CD14-positive monocyte (primary cell): ENCODE data around the gene SRSF8. TPM values are rescaled to one million over a fixed set of nuclear protein-coding genes. Genes with fewer than 3 reads are reported as not detected.
A peak's percentile ranks its signal among the peaks of the same experiment; 100 is the strongest.
"Not testable (repeated sequence)": the region's sequence is repeated elsewhere in the genome, so short reads cannot be mapped to it uniquely, and the experiment has no call there.

Experiments used
- DNase-seq, 3 donors: peaks; one replicate each; pipeline ENCODE4 v3.0.0-alpha.2; 2011 to 2022
- H2AFZ ChIP-seq: 2 replicates; pipeline ENCODE4 v1.6.0; 2012; ENCODE audit warnings: mild to moderate bottlenecking, low read depth, low read length, inconsistent platforms; ENCODE audit not compliant: insufficient read depth, poor library complexity, severe bottlenecking
- H3K27ac ChIP-seq, 2 donors: 1 replicate in 1 of 2; 2 replicates in 1 of 2; pipeline ENCODE4 v1.5.1; 2012 to 2013; ENCODE audit warnings: low read length in 2 of 2, control low read depth in 1 of 2, inconsistent platforms in 1 of 2, low read depth in 1 of 2, mild to moderate bottlenecking in 1 of 2
- H3K27me3 ChIP-seq, 2 donors: one replicate each; pipeline versions ENCODE4 v1.6.0 to v1.6.1; 2011 to 2013; ENCODE audit warnings: low read length in 2 of 2; ENCODE audit not compliant: control insufficient read depth in 2 of 2, insufficient read depth in 2 of 2
- H3K36me3 ChIP-seq, 2 donors: replicated peaks in 1 of 2; 1 replicate in 1 of 2; 2 replicates in 1 of 2; pipeline versions ENCODE4 v1.5.1 to v1.6.1; 2012 to 2013; ENCODE audit warnings: low read length in 2 of 2, control low read depth in 1 of 2, inconsistent platforms in 1 of 2, mild to moderate bottlenecking in 1 of 2; ENCODE audit not compliant: insufficient read depth in 2 of 2, control insufficient read depth in 1 of 2
- H3K4me1 ChIP-seq, 2 donors: 1 replicate in 1 of 2; 2 replicates in 1 of 2; pipeline versions ENCODE4 v1.5.1 to v1.6.1; 2012 to 2013; ENCODE audit warnings: low read length in 2 of 2, control low read depth in 1 of 2, inconsistent platforms in 1 of 2, mild to moderate bottlenecking in 1 of 2, moderate library complexity in 1 of 2; ENCODE audit not compliant: insufficient read depth in 2 of 2, control insufficient read depth in 1 of 2
- H3K4me2 ChIP-seq: replicated peaks from 2 replicates; pipeline ENCODE3; 2012; ENCODE audit warnings: low read length, moderate library complexity, mild to moderate bottlenecking; ENCODE audit not compliant: poor library complexity, severe bottlenecking; ENCODE audit errors: extremely low read depth
- H3K4me3 ChIP-seq, 3 experiments: fragments of 200-600 bp in 1 of 3; sonication (generic) in 1 of 3; replicated peaks in 1 of 3; 1 replicate in 2 of 3; 2 replicates in 1 of 3; pipeline ENCODE4 v1.5.1; 2011 to 2013; ENCODE audit warnings: low read length in 3 of 3, mild to moderate bottlenecking in 3 of 3, control low read depth in 2 of 3, low read depth in 2 of 3, inconsistent platforms in 1 of 3, moderate library complexity in 1 of 3
- H3K79me2 ChIP-seq: 2 replicates; pipeline ENCODE4 v1.6.0; 2012; ENCODE audit warnings: mild to moderate bottlenecking, control low read depth, inconsistent platforms, low read length, moderate library complexity; ENCODE audit not compliant: insufficient read depth
- H3K9ac ChIP-seq: 2 replicates; pipeline ENCODE4 v1.6.0; 2017; ENCODE audit warnings: low read length, mild to moderate bottlenecking; ENCODE audit not compliant: insufficient read depth, poor library complexity, severe bottlenecking
- H3K9me3 ChIP-seq, 2 donors: replicated peaks in 1 of 2; 1 replicate in 1 of 2; 2 replicates in 1 of 2; pipeline versions ENCODE4 v1.5.1 to v1.6.1; 2012 to 2013; ENCODE audit warnings: low read length in 2 of 2, control low read depth in 1 of 2; ENCODE audit not compliant: control insufficient read depth in 1 of 2, insufficient read depth in 1 of 2
- H4K20me1 ChIP-seq: 2 replicates; pipeline ENCODE4 v1.6.0; 2012; ENCODE audit warnings: mild to moderate bottlenecking, low read length, control low read depth, moderate library complexity; ENCODE audit not compliant: insufficient read depth
- H3K27ac Mint-ChIP-seq, 7 donors: one replicate each; pipeline ENCODE4 v1.8.0; 2020; ENCODE audit warnings: mild to moderate bottlenecking in 7 of 7, mixed read lengths in 7 of 7, moderate library complexity in 6 of 7, inconsistent platforms in 2 of 7
- H3K27me3 Mint-ChIP-seq, 3 donors: one replicate each; pipeline ENCODE4 v1.8.0; 2021 to 2022; ENCODE audit warnings: low read depth in 3 of 3, mild to moderate bottlenecking in 3 of 3, mixed read lengths in 3 of 3, moderate library complexity in 3 of 3, inconsistent platforms in 1 of 3
- H3K36me3 Mint-ChIP-seq, 2 donors: one replicate each; pipeline ENCODE4 v1.8.0; 2020; ENCODE audit warnings: mixed read lengths in 2 of 2, inconsistent platforms in 1 of 2, mild to moderate bottlenecking in 1 of 2
- H3K4me1 Mint-ChIP-seq: one replicate; pipeline ENCODE4 v1.8.0; 2020; ENCODE audit warnings: mild to moderate bottlenecking, mixed read lengths
- H3K4me3 Mint-ChIP-seq, 2 donors: one replicate each; pipeline ENCODE4 v1.8.0; 2020; ENCODE audit warnings: mild to moderate bottlenecking in 2 of 2, mixed read lengths in 2 of 2, moderate library complexity in 1 of 2
- H3K9me3 Mint-ChIP-seq, 7 donors: one replicate each; pipeline ENCODE4 v1.8.0; 2020 to 2022; ENCODE audit warnings: mixed read lengths in 7 of 7, mild to moderate bottlenecking in 6 of 7, moderate library complexity in 6 of 7, inconsistent platforms in 2 of 7
- CTCF ChIP-seq: fragments of 200-600 bp; IDR thresholded peaks from one replicate; pipeline ENCODE4 v1.8.0; 2022; ENCODE audit warnings: antibody characterized with exemption, mild to moderate bottlenecking
- WGBS: methylation state at CpG from one replicate; pipeline ENCODE4 v1.1.5; 2013; ENCODE audit warnings: missing lambda C conversion rate; ENCODE audit not compliant: insufficient coverage; 5-methylcytosine and 5-hydroxymethylcytosine counted together
- intact Hi-C, 2 donors: fragments of 100-400 bp; cut with micrococcal nuclease; formaldehyde crosslinking; loops; one replicate each; pipeline versions ENCODE4 v1.15.0 to v1.15.1; 2023
- polyA plus RNA-seq, 3 donors: library from polyadenylated mRNA; depleted of rRNA in 1 of 3; unstranded in 2 of 3; stranded (reverse) in 1 of 3; fragments of 300-500 nt in 2 of 3; fragments of >200 nt in 1 of 3; fragmentation: Illumina TruSeq in 2 of 3; gene quantifications; 1 replicate in 2 of 3; 2 replicates in 1 of 3; pipeline ENCODE4 v1.2.3, GENCODE V29; 2012 to 2021

Gene SRSF8
- polyA plus RNA-seq, 3 donors, result 9.3 to 24.9 (median 24.4) TPM

- WGBS, result 100% methylated on average over 1 of the region's 4 CpGs
- peaks cover 8 to 12% (median 11%) of the 10 kb centered on the region in 3 donors for H3K27me3 Mint-ChIP-seq
- H3K36me3 Mint-ChIP-seq, result no peaks in the 10 kb centered on the region
- TF ChIP-seq CTCF, result no peak
- Histone ChIP-seq H3K4me2 (no peak overlapping the region), H3K9ac (no peak overlapping the region), H2AFZ (no peak overlapping the region), H3K4me3 (no peak overlapping the region), H3K9me3 (no peaks in the 10 kb centered on the region), H4K20me1 (no peaks in the 10 kb centered on the region), H3K36me3 (no peaks in the 10 kb centered on the region), H3K4me1 (no peaks in the 10 kb centered on the region), H3K27me3 (peaks cover 0 to 3% of the 10 kb centered on the region in 2 donors), H3K79me2 (no peaks in the 10 kb centered on the region), H3K27ac (no peak overlapping the region)
- no peak for DNase-seq
- H3K4me1 Mint-ChIP-seq, result no peaks in the 10 kb centered on the region
- peaks cover 0 to 3% (median 0%) of the 10 kb centered on the region in 7 donors for H3K9me3 Mint-ChIP-seq
- intact Hi-C loops, result no loop called here
- no peak overlapping the region for H3K4me3 Mint-ChIP-seq
- H3K27ac Mint-ChIP-seq, result no peak overlapping the region
Observed at GRCh38 chr11:95044010-95044409, 22.7 kb upstream of the SRSF8 start.

- H3K36me3 Mint-ChIP-seq, result no peaks in the 10 kb centered on the region
- no peak for DNase-seq
- intact Hi-C loops, result no loop called here
- peaks cover 0 to 7% (median 0%) of the 10 kb centered on the region in 7 donors for H3K9me3 Mint-ChIP-seq
- Histone ChIP-seq H3K79me2 (no peaks in the 10 kb centered on the region), H3K4me3 (no peak overlapping the region), H3K9me3 (no peaks in the 10 kb centered on the region), H3K4me1 (no peaks in the 10 kb centered on the region), H3K27ac (no peak overlapping the region), H3K36me3 (no peaks in the 10 kb centered on the region), H2AFZ (no peak overlapping the region), H3K27me3 (peaks cover 0 to 3% of the 10 kb centered on the region in 2 donors), H4K20me1 (no peaks in the 10 kb centered on the region), H3K9ac (no peak overlapping the region), H3K4me2 (no peak overlapping the region)
- H3K27me3 Mint-ChIP-seq, result peaks cover 6 to 13% (median 12%) of the 10 kb centered on the region in 3 donors
- no peak overlapping the region for H3K27ac Mint-ChIP-seq
- H3K4me3 Mint-ChIP-seq, result no peak overlapping the region
- no peaks in the 10 kb centered on the region for H3K4me1 Mint-ChIP-seq
- no peak for TF ChIP-seq CTCF
Observed at GRCh38 chr11:95045812-95046211, 20.9 kb upstream of the SRSF8 start.

- H3K4me1 ChIP-seq, H4K20me1 ChIP-seq, H3K79me2 ChIP-seq, H3K4me3 ChIP-seq, H3K9me3 Mint-ChIP-seq, H3K27me3 Mint-ChIP-seq, H2AFZ ChIP-seq, intact Hi-C loops, DNase-seq, H3K4me3 Mint-ChIP-seq, H3K4me2 ChIP-seq, H3K27ac ChIP-seq, H3K4me1 Mint-ChIP-seq, H3K36me3 ChIP-seq, H3K27me3 ChIP-seq, H3K36me3 Mint-ChIP-seq, H3K9me3 ChIP-seq, H3K9ac ChIP-seq: not testable (repeated sequence)
- no CpG with 5 or more reads among the region's 3 CpGs for WGBS
- peak within 1 kb of the TSS in 1 of 7 donors; percentile 24 for H3K27ac Mint-ChIP-seq
Observed at GRCh38 chr11:95049122-95049521, 17.6 kb upstream of the SRSF8 start, which contains the start of gene KDM4F. KDM4F (plus strand) TSS chr11:95049422.
